HL-60/S4 treated with retinoic acid at 250 ng/mL for 4 days and 3 days (cell line): ENCODE measurements around the gene LGALS7B.
"Not testable (repeated sequence)": the region's sequence is repeated elsewhere in the genome, so short reads cannot be mapped to it uniquely, and the experiment has no call there.

ENCODE experiments used
- in situ Hi-C: fragments of 300-500 bp; cut with MboI; formaldehyde crosslinking; loops from 2 replicates; pipeline ENCODE4 v1.7.0; 2022; ENCODE audit warnings: low sequenced_read_pairs

Gene LGALS7B

GRCh38 chr19:38816131-38816750 is 27.2 kb downstream of the LGALS7B start:
- in situ Hi-C loops: no loop called here

GRCh38 chr19:38817081-38817480 is 28.1 kb downstream of the LGALS7B start:
- in situ Hi-C loops: no loop called here

GRCh38 chr19:38819231-38819920 is 30.4 kb downstream of the LGALS7B start:
- in situ Hi-C loops: no loop called here

- in situ Hi-C loops: not testable (repeated sequence)
These were observed 32.3 kb downstream of the LGALS7B start for GRCh38 chr19:38821230-38821825.

- in situ Hi-C loops: not testable (repeated sequence)
These were observed 36.9 kb downstream of the LGALS7B start for GRCh38 chr19:38825936-38826335.

- in situ Hi-C loops: no loop called here
These were observed 38.0 kb downstream of the LGALS7B start for GRCh38 chr19:38826856-38827551.

GRCh38 chr19:38829203-38829602 is 40.2 kb downstream of the LGALS7B start:
- in situ Hi-C loops: not testable (repeated sequence)

- in situ Hi-C loops: no loop called here
These were observed 41.2 kb downstream of the LGALS7B start for GRCh38 chr19:38830039-38830733.

- in situ Hi-C loops: no loop called here
These were observed 42.2 kb downstream of the LGALS7B start for GRCh38 chr19:38831142-38831605.

GRCh38 chr19:38833092-38833425 is 44.1 kb downstream of the LGALS7B start:
- in situ Hi-C loops: no loop called here

- in situ Hi-C loops: no loop called here
These were observed 45.1 kb downstream of the LGALS7B start for GRCh38 chr19:38834104-38834490.

- in situ Hi-C loops: no loop called here
These were observed 45.6 kb downstream of the LGALS7B start for GRCh38 chr19:38834590-38834989.

GRCh38 chr19:38836159-38836982 is 47.4 kb downstream of the LGALS7B start:
- in situ Hi-C loops: no loop called here

GRCh38 chr19:38836983-38837626 is 48.1 kb downstream of the LGALS7B start:
- in situ Hi-C loops: no loop called here

- in situ Hi-C loops: no loop called here
These were observed 48.7 kb downstream of the LGALS7B start for GRCh38 chr19:38837656-38838121.

GRCh38 chr19:38838208-38838985 is 49.4 kb downstream of the LGALS7B start:
- in situ Hi-C loops: no loop called here

GRCh38 chr19:38838986-38839761 is 50.2 kb downstream of the LGALS7B start:
- in situ Hi-C loops: no loop called here
